ENCODE measurements around the gene RPL18. TPM values are rescaled to one million over a fixed set of nuclear protein-coding genes. Genes with fewer than 3 reads are reported as not detected.

RPL18 gene
- total RNA-seq, 4 donors from 2014 or later: 998 to 1,778 (median 1,670) TPM

DNA sequence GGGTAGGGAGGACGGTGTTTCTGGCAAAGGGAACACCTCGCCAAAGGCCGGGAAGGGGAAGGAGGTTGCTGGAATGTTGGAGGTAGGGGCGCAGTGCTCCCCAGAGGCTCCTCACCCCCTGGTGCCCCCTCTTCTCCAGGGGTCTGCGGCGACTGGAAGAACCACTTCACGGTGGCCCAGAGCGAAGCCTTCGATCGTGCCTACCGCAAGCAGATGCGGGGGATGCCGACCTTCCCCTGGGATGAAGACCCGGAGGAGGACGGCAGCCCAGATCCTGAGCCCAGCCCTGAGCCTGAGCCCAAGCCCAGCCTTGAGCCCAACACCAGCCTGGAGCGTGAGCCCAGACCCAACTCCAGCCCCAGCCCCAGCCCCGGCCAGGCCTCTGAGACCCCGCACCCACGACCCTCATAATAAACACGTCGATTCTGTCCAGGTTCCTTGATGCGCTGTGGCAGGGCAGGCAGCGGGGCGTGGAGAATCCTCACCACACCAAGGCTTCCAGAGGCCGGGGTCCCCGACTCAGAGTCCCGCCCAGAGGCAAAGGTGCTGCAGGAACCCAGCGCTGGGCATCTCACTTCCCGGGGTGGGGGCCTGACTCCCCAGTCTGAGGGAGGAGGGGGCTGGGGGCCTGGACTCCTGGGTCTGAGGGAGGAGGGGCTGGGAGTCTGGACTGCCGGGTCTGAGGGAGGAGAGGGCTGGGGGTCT, 19.8 kb downstream of the RPL18 start:
- TF ChIP-seq, protein P1, sequence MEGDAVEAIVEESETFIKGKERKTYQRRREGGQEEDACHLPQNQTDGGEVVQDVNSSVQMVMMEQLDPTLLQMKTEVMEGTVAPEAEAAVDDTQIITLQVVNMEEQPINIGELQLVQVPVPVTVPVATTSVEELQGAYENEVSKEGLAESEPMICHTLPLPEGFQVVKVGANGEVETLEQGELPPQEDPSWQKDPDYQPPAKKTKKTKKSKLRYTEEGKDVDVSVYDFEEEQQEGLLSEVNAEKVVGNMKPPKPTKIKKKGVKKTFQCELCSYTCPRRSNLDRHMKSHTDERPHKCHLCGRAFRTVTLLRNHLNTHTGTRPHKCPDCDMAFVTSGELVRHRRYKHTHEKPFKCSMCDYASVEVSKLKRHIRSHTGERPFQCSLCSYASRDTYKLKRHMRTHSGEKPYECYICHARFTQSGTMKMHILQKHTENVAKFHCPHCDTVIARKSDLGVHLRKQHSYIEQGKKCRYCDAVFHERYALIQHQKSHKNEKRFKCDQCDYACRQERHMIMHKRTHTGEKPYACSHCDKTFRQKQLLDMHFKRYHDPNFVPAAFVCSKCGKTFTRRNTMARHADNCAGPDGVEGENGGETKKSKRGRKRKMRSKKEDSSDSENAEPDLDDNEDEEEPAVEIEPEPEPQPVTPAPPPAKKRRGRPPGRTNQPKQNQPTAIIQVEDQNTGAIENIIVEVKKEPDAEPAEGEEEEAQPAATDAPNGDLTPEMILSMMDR (IDR thresholded peaks at IDR 0.05; ENCODE audit: low read depth): no peak

DNA sequence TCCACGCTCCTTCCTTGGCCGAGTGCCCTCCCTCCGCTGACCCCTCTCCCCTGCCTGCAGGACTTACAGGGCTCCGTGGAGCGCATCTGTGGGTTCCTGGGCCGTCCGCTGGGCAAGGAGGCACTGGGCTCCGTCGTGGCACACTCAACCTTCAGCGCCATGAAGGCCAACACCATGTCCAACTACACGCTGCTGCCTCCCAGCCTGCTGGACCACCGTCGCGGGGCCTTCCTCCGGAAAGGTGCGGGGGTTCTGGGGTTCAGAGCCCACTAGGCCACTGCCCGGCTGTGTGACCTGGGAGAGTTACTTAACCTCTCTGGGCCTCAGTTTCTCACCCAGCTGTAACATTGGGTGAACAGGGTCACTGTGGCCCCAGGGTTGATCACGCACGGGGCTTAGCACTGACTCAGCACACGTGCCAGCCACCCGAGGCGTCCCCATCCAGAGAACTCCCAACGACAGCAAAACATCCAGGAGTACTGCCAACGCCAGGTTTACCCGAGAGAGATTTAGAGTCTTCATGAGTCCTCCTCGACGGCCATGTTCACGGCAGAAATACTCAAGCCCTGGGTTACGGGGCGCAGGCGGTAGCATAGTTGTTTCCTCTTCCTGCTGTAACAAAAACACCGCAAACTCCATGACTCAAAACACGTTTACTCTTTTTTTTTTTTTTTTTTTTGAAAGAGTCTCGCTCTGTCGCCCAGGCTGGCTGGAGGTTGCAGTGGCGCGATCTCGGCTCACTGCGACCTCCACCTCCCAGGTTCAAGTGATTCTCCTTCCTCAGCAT, 22.1 kb downstream of the RPL18 start:
- TF ChIP-seq, protein P1 (IDR thresholded peaks at IDR 0.05; ENCODE audit: low read depth): no peak

DNA sequence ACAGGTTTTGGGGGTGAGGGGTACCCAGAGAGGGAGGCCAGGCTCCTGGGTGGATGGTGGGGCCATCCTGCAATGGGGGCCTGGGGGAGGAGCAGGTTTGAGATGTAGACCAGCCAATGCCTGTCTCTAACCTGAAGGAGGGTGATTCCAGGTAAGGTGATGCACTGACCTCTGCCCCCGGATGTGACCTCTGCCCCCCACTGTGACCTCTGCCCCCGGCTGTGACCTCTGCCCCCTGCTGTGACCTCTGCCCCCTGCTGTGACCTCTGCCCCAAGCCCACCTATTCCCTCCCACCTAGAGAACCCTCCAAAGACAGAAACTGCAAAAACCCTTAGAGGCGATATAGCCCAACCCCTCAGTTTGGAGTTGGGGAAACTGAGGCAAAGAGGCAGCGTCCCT, 22.7 kb downstream of the RPL18 start:
- TF ChIP-seq, protein P1 (IDR thresholded peaks at IDR 0.05; ENCODE audit: low read depth): no peak

DNA sequence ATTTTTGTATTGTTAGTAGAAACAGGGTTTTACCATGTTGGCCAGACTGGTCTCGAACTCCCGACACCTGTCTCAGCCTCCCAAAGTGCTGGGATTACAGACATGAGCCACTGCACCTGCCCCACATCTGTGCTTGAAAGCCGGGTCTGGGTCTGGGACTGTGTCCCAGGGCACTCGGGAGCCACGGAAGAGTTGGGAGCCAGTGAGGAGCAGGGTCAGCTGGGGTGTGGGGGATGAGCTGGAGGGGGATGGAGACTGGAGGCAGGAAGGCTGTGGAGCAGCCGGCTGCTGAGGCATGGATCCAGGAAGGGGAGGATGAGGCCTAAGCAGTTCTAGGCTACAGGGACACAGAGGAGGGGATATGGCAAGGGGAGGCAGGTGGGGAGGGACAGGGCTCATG, 23.1 kb downstream of the RPL18 start:
- TF ChIP-seq, protein P1 (IDR thresholded peaks at IDR 0.05; ENCODE audit: low read depth): no peak

DNA sequence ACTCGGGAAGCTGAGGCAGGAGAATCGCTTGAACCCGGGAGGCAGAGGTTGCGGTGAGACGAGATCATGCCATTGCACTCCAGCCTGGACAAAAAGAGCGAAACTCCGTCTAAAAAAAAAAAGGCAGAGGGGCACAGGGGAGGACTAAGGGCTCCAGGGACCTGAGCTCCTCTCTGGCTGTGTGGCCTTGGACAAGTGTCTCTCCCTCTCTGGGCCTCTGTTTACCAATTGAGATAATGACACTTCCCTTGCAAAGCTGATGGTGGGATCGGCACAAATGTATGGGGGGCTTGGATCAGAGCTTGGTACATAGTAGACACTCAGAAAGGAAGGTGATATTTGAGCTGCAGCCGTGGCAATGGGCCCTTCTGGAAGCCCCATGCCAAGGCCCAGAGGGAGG, 23.8 kb downstream of the RPL18 start:
- TF ChIP-seq, protein P1 (IDR thresholded peaks at IDR 0.05; ENCODE audit: low read depth): no peak

DNA sequence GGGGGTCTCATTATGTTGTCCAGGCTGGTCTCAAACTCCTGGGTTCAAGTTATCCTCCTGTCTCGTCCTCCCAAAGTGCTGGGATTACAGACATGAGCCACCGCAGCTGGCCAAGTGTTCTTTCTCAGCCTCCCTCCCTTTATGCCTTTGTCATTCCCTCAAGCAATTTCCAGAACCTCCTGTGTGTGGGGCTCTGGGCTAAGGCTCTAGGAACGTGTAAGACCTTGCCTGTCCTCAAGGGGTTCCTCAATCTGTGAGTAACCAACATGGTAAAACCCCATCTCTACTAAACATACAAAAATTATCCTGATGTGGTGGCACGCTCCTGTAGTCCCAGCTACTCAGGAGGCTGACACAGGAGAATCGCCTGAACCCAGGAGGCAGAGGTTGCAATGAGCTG, 28.0 kb downstream of the RPL18 start:
- TF ChIP-seq, protein P1 (IDR thresholded peaks at IDR 0.05; ENCODE audit: low read depth): no peak

DNA sequence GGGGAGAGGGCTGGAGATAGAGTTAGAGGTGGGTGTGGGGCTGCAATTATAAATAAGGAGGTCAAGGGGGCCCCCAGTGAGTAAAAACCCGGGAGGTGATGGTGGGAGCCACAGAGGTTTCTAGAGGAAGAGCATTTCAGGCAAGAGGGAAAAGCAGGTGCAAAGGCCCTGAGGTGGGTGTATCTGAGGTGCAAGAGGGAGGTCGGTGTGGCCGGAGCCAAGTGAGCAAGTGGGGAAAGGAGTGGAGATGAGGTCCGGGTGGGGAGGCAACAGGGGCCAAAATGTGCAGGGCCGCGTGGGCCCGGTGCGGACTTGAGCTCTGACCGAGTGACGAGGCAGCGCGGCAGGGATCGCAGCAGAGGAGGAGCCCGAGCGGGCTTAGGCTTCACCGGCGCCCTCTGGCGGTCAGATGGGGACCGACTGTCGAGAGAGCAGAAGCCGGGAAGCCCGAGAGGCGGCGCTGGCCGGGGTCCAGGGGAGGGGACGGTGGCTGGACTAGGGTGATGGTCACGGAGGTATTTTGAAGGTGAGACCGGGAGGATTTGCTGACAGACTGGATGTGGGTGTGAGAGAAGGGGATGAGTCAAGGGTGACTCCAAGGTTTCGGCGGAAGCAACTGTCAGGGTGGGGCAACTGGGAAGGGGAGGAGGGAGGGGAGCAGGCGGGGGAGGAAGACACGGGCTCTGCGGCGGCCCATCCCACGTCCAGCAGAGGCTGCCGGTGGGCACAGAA, 30.1 kb downstream of the RPL18 start:
- TF ChIP-seq, protein P1 (IDR thresholded peaks at IDR 0.05; ENCODE audit: low read depth): no peak
